NCI-H2171 treated with DMSO at 0.1 percent for 48 hours (cell line): Measurements from ENCODE around the gene ZNF282.
"Not testable (repeated sequence)": the region's sequence is repeated elsewhere in the genome, so short reads cannot be mapped to it uniquely, and the experiment has no call there.

Experiments used
- DNase-seq: peaks from one replicate; lab custom pipeline; 2025; lab: John Stamatoyannopoulos, UW

ZNF282 gene

DNA sequence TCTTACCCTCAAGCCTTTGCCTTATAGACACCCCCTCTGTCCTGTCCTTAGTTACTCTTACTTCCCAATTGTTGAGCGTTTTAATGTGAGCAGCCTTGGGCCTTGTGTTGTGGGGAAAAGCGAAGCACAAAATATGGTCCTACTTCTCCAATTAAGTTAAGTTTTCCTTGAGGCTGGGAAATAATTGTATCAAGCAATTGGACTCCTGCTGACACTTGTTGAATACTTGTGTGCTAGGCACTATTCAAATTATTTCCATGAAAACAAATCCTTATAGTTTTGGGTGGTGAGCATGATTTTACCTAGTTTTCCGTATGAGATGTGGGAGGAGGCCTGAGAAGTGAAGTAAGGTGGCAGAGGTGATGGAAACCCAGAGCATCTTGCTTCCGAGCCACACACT, 61.2 kb downstream of the ZNF282 start:
- no peak for DNase-seq

DNA sequence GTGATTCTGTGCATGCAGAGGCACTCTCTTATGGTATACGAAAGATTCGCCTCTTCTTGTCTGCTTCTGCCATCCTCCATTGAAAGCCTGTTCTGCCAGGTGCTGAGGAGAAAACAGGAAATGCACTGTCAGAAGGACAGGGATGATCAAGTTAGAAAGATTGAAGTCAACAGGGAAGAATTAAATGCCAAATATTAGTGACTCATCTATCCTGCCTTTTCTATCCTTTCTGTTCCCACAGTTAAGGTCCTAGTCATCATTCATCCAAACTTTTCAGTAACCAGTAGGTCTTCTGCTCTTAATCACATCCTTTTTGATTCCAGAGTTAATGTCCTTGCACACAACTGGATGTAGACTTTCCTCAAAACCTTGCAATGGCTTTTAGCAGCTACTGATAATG, 61.8 kb downstream of the ZNF282 start:
- no peak for DNase-seq

DNA sequence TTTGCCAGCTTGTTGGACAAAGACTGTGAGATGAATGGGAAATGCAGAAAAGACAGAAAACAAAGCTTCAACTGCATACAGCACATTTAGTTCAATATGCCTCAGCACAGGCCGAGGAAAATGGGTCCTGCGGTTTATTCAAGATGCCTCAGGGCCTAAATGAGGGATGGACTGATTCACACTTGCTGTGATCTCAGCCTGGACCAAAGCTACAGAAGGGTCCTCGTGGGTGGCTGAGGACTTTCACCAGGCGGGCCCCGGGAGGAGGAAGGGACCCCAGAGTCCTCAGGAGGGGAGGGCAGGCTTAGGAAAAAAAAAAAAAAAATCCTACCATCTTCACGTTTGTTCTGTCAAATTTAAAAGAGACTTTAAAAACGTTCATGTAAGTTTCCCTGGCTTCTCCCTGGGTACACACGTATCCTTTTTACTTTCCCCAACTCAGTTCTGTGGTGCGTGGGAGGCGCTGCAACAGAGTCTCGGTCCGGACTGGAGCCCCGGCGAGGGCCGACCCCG, 66.0 kb downstream of the ZNF282 start:
- peak; percentile 14 for DNase-seq

DNA sequence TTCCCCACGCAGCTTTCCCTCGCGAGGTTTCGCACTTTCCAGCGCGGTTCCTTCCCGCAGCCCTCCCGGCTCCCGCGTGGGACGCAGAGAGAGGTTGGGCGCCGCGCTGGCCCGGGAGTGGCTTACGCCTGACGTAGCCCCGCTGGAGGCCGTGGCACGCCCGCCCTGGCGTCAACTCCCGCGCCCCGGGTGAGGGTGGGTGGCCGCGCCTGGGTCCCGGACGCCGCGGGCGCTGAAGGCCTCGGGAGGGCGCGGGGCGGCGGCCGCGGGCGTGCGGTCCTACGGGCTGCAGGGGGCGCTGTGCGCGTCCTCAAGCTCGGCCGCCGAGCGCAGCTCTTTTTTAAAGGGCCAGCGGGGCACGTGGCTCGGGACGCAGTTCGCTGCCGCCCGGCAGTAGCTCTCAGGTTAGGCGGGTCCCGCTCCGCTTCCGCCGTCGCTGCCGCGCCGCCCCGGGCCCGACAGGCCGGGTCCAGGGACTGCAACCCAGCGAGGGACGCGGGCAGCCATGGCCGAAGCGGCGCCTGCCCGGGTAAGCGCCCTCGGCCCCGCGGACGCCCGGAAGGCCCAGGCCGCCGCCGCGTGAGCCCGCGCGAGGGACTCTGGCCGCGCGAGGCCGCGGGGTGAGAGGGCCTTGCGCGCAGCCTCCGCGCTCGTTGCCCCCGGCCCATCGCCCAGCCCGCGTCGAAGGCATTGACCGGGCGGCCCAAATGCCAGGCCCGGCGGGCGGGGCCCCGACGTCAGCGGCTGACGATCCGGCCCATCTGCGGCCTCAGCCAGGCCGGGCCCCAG, 66.7 kb downstream of the ZNF282 start, which contains the start of gene ZNF783:
Gene ZNF783, plus strand, starts transcription at position 368 of the 789 bp plus-strand sequence. Its CDS starts 138 bp downstream, at position 506.
- peak; percentile 63 for DNase-seq

DNA sequence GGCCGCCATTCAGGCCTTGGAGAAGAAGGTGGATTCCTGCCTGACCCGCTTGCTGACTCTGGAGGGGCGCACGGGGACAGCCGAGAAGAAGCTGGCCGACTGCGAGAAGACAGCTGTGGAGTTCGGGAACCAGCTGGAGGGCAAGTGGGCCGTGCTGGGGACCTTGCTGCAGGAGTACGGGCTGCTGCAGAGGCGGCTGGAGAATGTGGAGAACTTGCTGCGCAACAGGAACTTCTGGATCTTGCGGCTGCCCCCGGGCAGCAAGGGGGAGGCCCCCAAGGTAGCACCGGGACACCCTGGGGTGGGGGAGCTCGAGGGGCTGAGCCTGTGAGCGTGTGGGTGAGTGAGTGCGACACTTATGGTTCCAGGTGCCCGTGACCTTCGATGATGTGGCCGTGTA, 71.1 kb downstream of the ZNF282 start:
- DNase-seq, result no peak

DNA sequence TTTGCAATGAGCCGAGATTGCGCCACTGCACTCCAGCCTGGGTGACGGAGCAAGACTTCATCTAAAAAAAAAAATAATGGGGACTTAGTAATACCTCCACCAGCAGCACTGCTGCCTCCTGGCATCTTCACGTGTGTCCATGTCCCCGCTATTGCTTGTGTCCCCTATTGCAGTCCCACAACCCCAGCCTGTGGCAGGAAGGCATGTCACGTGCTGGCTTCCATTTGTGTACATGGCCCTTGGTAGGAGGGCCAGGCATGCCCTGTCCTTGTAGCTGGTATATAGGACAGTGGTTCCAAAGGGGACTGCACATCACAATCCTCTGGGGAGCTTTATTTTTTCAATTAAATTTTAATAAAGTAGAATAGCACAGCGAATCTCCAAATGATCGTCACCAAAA, 72.4 kb downstream of the ZNF282 start:
- DNase-seq, result no peak

DNA sequence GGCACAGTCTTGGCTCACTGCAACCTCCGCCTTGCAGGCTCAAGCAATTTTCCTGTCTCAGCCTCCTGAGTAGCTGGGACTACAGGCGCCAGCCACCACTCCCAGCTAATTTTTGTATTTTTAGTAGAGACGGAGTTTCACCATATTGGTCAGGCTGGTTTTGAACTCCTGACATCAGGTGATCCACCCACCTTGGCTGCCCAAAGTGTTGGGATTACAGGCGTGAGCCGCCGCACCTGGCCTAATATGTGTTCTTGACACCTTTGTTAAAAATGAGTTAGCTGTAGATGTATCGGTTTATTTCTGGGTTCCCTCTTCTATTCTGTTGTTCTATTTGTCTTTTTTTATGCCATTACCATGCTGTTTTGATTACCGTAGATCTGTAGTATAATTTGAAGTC, 79.1 kb downstream of the ZNF282 start:
- DNase-seq, result not testable (repeated sequence)
